K562 (cell line): ENCODE results near the gene TOMM6. TPM values are rescaled to one million over a fixed set of nuclear protein-coding genes. Genes with fewer than 3 reads are reported as not detected.

Experiments
- ATAC-seq: fragments of 200-7000 bp; cut with Tn5 transposase; 3 replicates; pipeline ENCODE4 v1.9.1; 2020; ENCODE audit warnings: moderate library complexity
- BruUV-seq: library from RNA; stranded (reverse); fragments of 400-500 nt; replicated peaks from 2 replicates; lab custom pipeline; 2021; lab: Mats Ljungman, UMichigan
- CTCF ChIA-PET: fragments of 300-600 bp; formaldehyde crosslinking; extraction: SDS; loops from one replicate; lab custom pipeline; 2021; ENCODE audit warnings: low intra/inter-chr PET ratio; lab: Yijun Ruan, JAX
- POLR2A ChIA-PET: fragments of 300-600, 350-650 bp; sonication (Branson Sonifier 250); formaldehyde crosslinking; extraction: SDS; loops from one replicate; lab custom pipeline; 2021; ENCODE audit warnings: antibody characterized with exemption, inconsistent platforms; lab: Yijun Ruan, JAX
- DNase-seq, 4 experiments: peaks; one replicate each; pipeline versions ENCODE4 v3.0.0 to v3.0.0-alpha.2; 2011 to 2018; ENCODE audit warnings: low spot score in 3 of 4, mixed read lengths in 3 of 4; ENCODE audit errors: extremely low read depth in 1 of 4
- FAIRE-seq: peaks from 2 replicates; lab custom pipeline; 2011; peaks lifted over from hg19 to GRCh38; lab: Jason Lieb, UNC
- H2AFZ ChIP-seq: 2 replicates; pipeline ENCODE4 v1.6.0; 2011; ENCODE audit warnings: low read depth, low read length, control low read depth, inconsistent platforms
- H3K27ac ChIP-seq: fragments of 200-600 bp; 3 replicates; pipeline ENCODE4 v1.8.0; 2011; ENCODE audit warnings: low read depth, mild to moderate bottlenecking, control low read depth, inconsistent platforms, low read length, moderate library complexity, mixed read lengths; ENCODE audit errors: extremely low read depth
- H3K27me3 ChIP-seq, 2 experiments: fragments of 300-600 bp in 1 of 2; 2 replicates in 1 of 2; 3 replicates in 1 of 2; pipeline versions ENCODE4 v1.6.0 to v1.8.0; 2011; ENCODE audit warnings: inconsistent platforms in 2 of 2, low read length in 2 of 2, mild to moderate bottlenecking in 1 of 2, mixed read lengths in 1 of 2, moderate library complexity in 1 of 2; ENCODE audit not compliant: control insufficient read depth in 2 of 2, insufficient read depth in 2 of 2
- H3K36me3 ChIP-seq: fragments of 300-600 bp; 3 replicates; pipeline ENCODE4 v1.8.0; 2011; ENCODE audit warnings: mild to moderate bottlenecking, low read length, inconsistent platforms; ENCODE audit not compliant: control insufficient read depth, insufficient read depth
- H3K4me1 ChIP-seq, 2 experiments: fragments of 200-600 bp in 1 of 2; replicated peaks in 1 of 2; 2 replicates in 1 of 2; 3 replicates in 1 of 2; pipeline versions ENCODE4 v1.5.1 to v1.8.0; 2011; ENCODE audit warnings: inconsistent platforms in 2 of 2, low read length in 2 of 2, mild to moderate bottlenecking in 1 of 2, mixed read lengths in 1 of 2, moderate library complexity in 1 of 2; ENCODE audit not compliant: control insufficient read depth in 2 of 2, insufficient read depth in 2 of 2
- H3K4me2 ChIP-seq: 2 replicates; pipeline ENCODE4 v1.6.1; 2011; ENCODE audit warnings: low read length, control low read depth, inconsistent platforms, mixed read lengths; ENCODE audit not compliant: insufficient read depth
- H3K4me3 ChIP-seq: fragments of 200-600 bp; sonication (generic), shearing (Covaris generic); 2 replicates; pipeline ENCODE4 v1.5.1; 2016; ENCODE audit warnings: control low read depth, inconsistent platforms
- H3K79me2 ChIP-seq: fragments of 200-600 bp; 3 replicates; pipeline ENCODE4 v1.8.0; 2011; ENCODE audit warnings: low read length, inconsistent platforms; ENCODE audit not compliant: control insufficient read depth, insufficient read depth
- H3K9ac ChIP-seq, 2 experiments: 2 replicates each; pipeline versions ENCODE4 v1.6.0 to v1.6.1; 2011; ENCODE audit warnings: low read depth in 2 of 2, low read length in 2 of 2, control low read depth in 1 of 2, inconsistent platforms in 1 of 2, mild to moderate bottlenecking in 1 of 2, mixed read lengths in 1 of 2; ENCODE audit not compliant: insufficient read depth in 1 of 2
- H3K9me1 ChIP-seq: one replicate; pipeline ENCODE4 v1.6.0; 2011; ENCODE audit warnings: inconsistent platforms, mild to moderate bottlenecking, low read length, moderate library complexity; ENCODE audit not compliant: control insufficient read depth, insufficient read depth
- H3K9me3 ChIP-seq: replicated peaks from 2 replicates; pipeline ENCODE4 v1.5.1; 2011; ENCODE audit warnings: low read depth, low read length, inconsistent platforms; ENCODE audit not compliant: control insufficient read depth, insufficient read depth
- H4K20me1 ChIP-seq: replicated peaks from 2 replicates; pipeline ENCODE4 v1.6.1; 2011; ENCODE audit warnings: low read length, inconsistent platforms, mixed read lengths; ENCODE audit not compliant: control insufficient read depth, insufficient read depth
- HSF4 ChIP-seq: fragments of 250-450 bp; sonication (Bioruptor Pico); IDR thresholded peaks from 2 replicates; pipeline ENCODE4 v2.1.2; 2022; ENCODE audit warnings: mild to moderate bottlenecking, moderate library complexity, borderline replicate concordance
- SAFB ChIP-seq: fragments of 200-400 bp; formaldehyde crosslinking; IDR thresholded peaks from 2 replicates; pipeline ENCODE4 v1.6.1; 2017; ENCODE audit warnings: low read depth, low read length, borderline replicate concordance
- STAG1 ChIP-seq: sonication (generic); formaldehyde crosslinking; IDR thresholded peaks from 2 replicates; pipeline ENCODE4 v1.5.0; 2020; ENCODE audit warnings: missing genetic modification reagents, borderline replicate concordance
- WGBS: fragments of 100-300 bp; shearing (Covaris generic); methylation state at CpG from one replicate; pipeline ENCODE4 v1.1.6; 2016; ENCODE audit warnings: low coverage, mixed read lengths; ENCODE audit not compliant: insufficient coverage; ENCODE audit errors: missing lambda C conversion rate; 5-methylcytosine and 5-hydroxymethylcytosine counted together
- in situ Hi-C: fragments of 300-500 bp; cut with MboI; formaldehyde crosslinking; loops from 4 replicates; pipeline ENCODE4 v1.15.0; 2018; ENCODE audit warnings: inconsistent platforms, mixed read lengths
- intact Hi-C: fragments of 100-400 bp; cut with micrococcal nuclease; formaldehyde crosslinking; loops from 2 replicates; pipeline ENCODE4 v1.14.2; 2022
- polyA plus RNA-seq, 8 experiments: library from polyadenylated mRNA; depleted of rRNA in 4 of 8; stranded (reverse) in 5 of 8; unstranded in 3 of 8; fragments of >200 nt; fragmentation: Nextera tagmentation in 2 of 8; fragmentation: Illumina TruSeq in 1 of 8; extraction: Ambion mirVana in 2 of 8; extraction: Trizol in 1 of 8; gene quantifications; 2 replicates each; pipeline versions ENCODE4 v1.2.1 to v1.2.3, GENCODE V29; 2011 to 2014; ENCODE audit warnings: inconsistent platforms in 1 of 8, missing spikeins in 1 of 8
- total RNA-seq, 7 experiments: library from RNA; depleted of rRNA in 6 of 7; stranded (reverse); fragments of >200 nt in 6 of 7; fragmentation: Illumina TruSeq in 2 of 7; extraction: Trizol in 2 of 7; gene quantifications; 2 replicates each; pipeline versions ENCODE4 v1.2.1 to v1.2.3, GENCODE V29; 2011 to 2021; ENCODE audit warnings: low replicate concordance in 1 of 7
- TF ChIP-seq, protein P1 (sequence below): fragments of 150-350 bp; conservative IDR thresholded peaks from 2 replicates; pipeline ENCODE4 v1.6.1; 2014; ENCODE audit warnings: low read length
- TF ChIP-seq, protein P2 (sequence below): sonication (generic); formaldehyde crosslinking; IDR thresholded peaks from 2 replicates; pipeline ENCODE4 v1.8.1; 2023; ENCODE audit warnings: mild to moderate bottlenecking, missing genetic modification reagents
- TF ChIP-seq, protein P3 (sequence below): fragments of 250-450 bp; sonication (Bioruptor Pico); IDR thresholded peaks from 2 replicates; pipeline ENCODE4 v1.4.0; 2020; ENCODE audit warnings: mild to moderate bottlenecking, moderate library complexity

TOMM6 gene
- total and polyA plus RNA-seq, 9 of the 15 experiments (the other 6 are each of a cell fraction or from before 2014, with no cell fraction given) = 380 to 2,097 (median 1,065) TPM

DNA sequence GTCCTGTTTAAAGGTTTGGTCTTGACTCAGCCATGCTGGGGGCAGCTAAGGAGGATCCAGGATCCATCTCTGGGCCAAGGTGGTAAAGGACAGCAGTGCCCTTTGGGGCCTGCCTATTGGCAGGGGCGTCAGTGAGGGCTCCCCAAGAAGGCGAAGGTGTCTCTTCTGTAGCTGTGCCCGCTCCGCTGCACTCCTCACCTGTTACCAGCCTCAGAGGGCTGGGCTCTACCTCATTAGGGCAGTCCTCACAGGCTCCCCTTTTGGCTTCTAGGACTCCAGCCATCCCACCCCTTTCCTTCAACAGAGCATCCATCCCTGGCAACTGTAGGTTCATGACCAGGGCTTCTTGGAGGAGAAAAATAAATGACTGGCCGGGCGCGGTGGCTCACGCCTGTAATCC, 18.1 kb upstream of the TOMM6 start:
- TF ChIP-seq STAG1 (CRISPR knock-in tag) = no peak
- no peak for TF ChIP-seq HSF4
- TF ChIP-seq SAFB = no peak
- TF ChIP-seq, protein P1, sequence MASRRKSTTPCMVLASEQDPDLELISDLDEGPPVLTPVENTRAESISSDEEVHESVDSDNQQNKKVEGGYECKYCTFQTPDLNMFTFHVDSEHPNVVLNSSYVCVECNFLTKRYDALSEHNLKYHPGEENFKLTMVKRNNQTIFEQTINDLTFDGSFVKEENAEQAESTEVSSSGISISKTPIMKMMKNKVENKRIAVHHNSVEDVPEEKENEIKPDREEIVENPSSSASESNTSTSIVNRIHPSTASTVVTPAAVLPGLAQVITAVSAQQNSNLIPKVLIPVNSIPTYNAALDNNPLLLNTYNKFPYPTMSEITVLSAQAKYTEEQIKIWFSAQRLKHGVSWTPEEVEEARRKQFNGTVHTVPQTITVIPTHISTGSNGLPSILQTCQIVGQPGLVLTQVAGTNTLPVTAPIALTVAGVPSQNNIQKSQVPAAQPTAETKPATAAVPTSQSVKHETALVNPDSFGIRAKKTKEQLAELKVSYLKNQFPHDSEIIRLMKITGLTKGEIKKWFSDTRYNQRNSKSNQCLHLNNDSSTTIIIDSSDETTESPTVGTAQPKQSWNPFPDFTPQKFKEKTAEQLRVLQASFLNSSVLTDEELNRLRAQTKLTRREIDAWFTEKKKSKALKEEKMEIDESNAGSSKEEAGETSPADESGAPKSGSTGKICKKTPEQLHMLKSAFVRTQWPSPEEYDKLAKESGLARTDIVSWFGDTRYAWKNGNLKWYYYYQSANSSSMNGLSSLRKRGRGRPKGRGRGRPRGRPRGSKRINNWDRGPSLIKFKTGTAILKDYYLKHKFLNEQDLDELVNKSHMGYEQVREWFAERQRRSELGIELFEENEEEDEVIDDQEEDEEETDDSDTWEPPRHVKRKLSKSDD = no peak
- TF ChIP-seq, protein P2, sequence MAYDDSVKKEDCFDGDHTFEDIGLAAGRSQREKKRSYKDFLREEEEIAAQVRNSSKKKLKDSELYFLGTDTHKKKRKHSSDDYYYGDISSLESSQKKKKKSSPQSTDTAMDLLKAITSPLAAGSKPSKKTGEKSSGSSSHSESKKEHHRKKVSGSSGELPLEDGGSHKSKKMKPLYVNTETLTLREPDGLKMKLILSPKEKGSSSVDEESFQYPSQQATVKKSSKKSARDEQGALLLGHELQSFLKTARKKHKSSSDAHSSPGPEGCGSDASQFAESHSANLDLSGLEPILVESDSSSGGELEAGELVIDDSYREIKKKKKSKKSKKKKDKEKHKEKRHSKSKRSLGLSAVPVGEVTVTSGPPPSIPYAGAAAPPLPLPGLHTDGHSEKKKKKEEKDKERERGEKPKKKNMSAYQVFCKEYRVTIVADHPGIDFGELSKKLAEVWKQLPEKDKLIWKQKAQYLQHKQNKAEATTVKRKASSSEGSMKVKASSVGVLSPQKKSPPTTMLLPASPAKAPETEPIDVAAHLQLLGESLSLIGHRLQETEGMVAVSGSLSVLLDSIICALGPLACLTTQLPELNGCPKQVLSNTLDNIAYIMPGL (CRISPR knock-in tag) = no peak
- TF ChIP-seq, protein P3, sequence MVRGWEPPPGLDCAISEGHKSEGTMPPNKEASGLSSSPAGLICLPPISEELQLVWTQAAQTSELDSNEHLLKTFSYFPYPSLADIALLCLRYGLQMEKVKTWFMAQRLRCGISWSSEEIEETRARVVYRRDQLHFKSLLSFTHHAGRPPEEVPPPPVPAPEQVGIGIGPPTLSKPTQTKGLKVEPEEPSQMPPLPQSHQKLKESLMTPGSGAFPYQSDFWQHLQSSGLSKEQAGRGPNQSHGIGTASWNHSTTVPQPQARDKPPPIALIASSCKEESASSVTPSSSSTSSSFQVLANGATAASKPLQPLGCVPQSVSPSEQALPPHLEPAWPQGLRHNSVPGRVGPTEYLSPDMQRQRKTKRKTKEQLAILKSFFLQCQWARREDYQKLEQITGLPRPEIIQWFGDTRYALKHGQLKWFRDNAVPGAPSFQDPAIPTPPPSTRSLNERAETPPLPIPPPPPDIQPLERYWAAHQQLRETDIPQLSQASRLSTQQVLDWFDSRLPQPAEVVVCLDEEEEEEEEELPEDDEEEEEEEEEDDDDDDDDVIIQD (CRISPR knock-in tag) = no peak
- POLR2A ChIA-PET = interaction anchor here (0.6 to 1.4 kb wide), 8 partner anchors 16 to 396 kb away, joined by 3 to 6 read pairs (median 4); no protein-coding TSS in a partner anchor

More for the DNA sequence above, 18.1 kb upstream of the TOMM6 start:
- H3K36me3 ChIP-seq = peaks cover 10% of the 10 kb centered on the region; the same call in 2 of the 3 replicates
- in situ Hi-C loops = loop anchor here (5.0 kb wide), 1 partner anchor 72 kb away; no protein-coding TSS in a partner anchor
- peak overlapping the region in 1 of 2 experiments; percentile 86; a peak in 2 of 4 replicates for H3K9ac ChIP-seq
- no peaks in the 10 kb centered on the region for H3K79me2 ChIP-seq
- ATAC-seq (no peak), DNase-seq (no peak), FAIRE-seq (no peak)
- no peaks in the 10 kb centered on the region for H3K9me3 ChIP-seq
- intact Hi-C loops = no loop called here
- no peak overlapping the region for H3K4me2 ChIP-seq
- no peaks in the 10 kb centered on the region for H3K9me1 ChIP-seq
- H3K4me1 ChIP-seq = peaks cover 33 to 37% of the 10 kb centered on the region in 2 experiments
- no TSS peak for BruUV-seq
- CTCF ChIA-PET = no interaction called here
- H3K27me3 ChIP-seq = no peaks in the 10 kb centered on the region
- H4K20me1 ChIP-seq = no peaks in the 10 kb centered on the region
- H3K4me3 ChIP-seq = no peak overlapping the region
- WGBS = 91% methylated on average over 7 of the region's 8 CpGs
- no peak overlapping the region; the same call in 2 of the 3 replicates for H3K27ac ChIP-seq
- H2AFZ ChIP-seq = no peak overlapping the region
